Measurements from ENCODE around the gene CALN1.

DNA sequence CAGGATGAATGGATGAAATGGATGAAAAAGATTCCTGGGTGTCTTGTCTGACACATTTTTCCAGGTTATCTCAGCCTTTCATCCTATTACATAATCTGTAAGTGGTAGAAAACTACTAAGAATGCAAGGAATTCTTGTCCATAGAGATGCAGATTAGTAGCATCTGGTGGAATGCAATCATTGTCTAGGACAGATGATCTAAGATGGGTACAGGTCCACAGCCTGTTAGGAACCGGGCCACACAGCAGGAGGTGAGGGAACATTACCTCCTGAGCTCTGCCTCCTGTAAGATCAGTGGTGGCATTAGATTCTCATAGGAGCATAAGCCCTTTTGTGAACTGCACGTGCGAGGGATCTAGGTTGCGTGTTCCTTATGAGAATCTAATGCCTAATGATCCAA, 225.0 kb downstream of the CALN1 start:
- TF ChIP-seq EZH2 (IDR thresholded peaks at IDR 0.05; ENCODE audit: low read depth, low read length, severe bottlenecking) = no peak
- TF ChIP-seq HDAC2 (IDR thresholded peaks at IDR 0.05; ENCODE audit: borderline replicate concordance in 1 of 2, low read depth in 2 of 2, low read length in 2 of 2) = no peak
- TF ChIP-seq, protein P1, sequence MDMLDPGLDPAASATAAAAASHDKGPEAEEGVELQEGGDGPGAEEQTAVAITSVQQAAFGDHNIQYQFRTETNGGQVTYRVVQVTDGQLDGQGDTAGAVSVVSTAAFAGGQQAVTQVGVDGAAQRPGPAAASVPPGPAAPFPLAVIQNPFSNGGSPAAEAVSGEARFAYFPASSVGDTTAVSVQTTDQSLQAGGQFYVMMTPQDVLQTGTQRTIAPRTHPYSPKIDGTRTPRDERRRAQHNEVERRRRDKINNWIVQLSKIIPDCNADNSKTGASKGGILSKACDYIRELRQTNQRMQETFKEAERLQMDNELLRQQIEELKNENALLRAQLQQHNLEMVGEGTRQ (IDR thresholded peaks at IDR 0.05; ENCODE audit: low read length) = no peak
- no peak; the same call in 1 of the 2 replicates for TF ChIP-seq JUND (IDR thresholded peaks at IDR 0.05; ENCODE audit: low read length)
- no peak for TF ChIP-seq POLR2A (IDR thresholded peaks at IDR 0.05; ENCODE audit: control extremely low read depth in 1 of 2, low read depth in 2 of 2, low read length in 2 of 2)
- no peak for TF ChIP-seq FOSL1 (IDR thresholded peaks at IDR 0.05; ENCODE audit: insufficient read depth, low read depth, low read length)

All from H1 (cell line).